OCI-M1 (cell line): ENCODE results near the gene AKR1A1.

Experiments
- DNase-seq: peaks from one replicate; lab custom pipeline; 2025; lab: John Stamatoyannopoulos, UW

Gene AKR1A1

GRCh38 chr1:45619149-45619921, 68.7 kb downstream of the AKR1A1 start:
- no peak for DNase-seq
